Stimulated activated naive B cell treated with anti-CD40 and anti-IgM and Interleukin-4, amounts not matched to agents 10 μg/mL and 1 μg/mL and 100 μg/mL, for 72 hours (primary cell): ENCODE results near the gene PPIB.
"Not testable (repeated sequence)": the region's sequence is repeated elsewhere in the genome, so short reads cannot be mapped to it uniquely, and the experiment has no call there.

Experiments used
- ATAC-seq, 2 donors: fragments of 150-1000 bp; cut with Tn5 transposase; replicated peaks; 2 replicates each; pipeline ENCODE4 v1.10.0; 2021; ENCODE audit warnings: moderate library complexity in 1 of 2
- DNase-seq: peaks from one replicate; pipeline ENCODE4 v3.0.0; 2021
- H3K27ac Mint-ChIP-seq: one replicate; pipeline ENCODE4 v1.8.0; 2022; ENCODE audit warnings: mild to moderate bottlenecking, mixed read lengths
- H3K27me3 Mint-ChIP-seq, 2 donors: one replicate each; pipeline ENCODE4 v1.8.0; 2022; ENCODE audit warnings: mixed read lengths in 2 of 2
- H3K36me3 Mint-ChIP-seq, 2 donors: one replicate each; pipeline ENCODE4 v1.8.0; 2022; ENCODE audit warnings: mixed read lengths in 2 of 2, mild to moderate bottlenecking in 1 of 2
- H3K4me1 Mint-ChIP-seq, 2 donors: one replicate each; pipeline ENCODE4 v1.8.0; 2022; ENCODE audit warnings: mixed read lengths in 2 of 2, mild to moderate bottlenecking in 1 of 2
- H3K4me3 Mint-ChIP-seq, 2 donors: one replicate each; pipeline ENCODE4 v1.8.0; 2022; ENCODE audit warnings: mild to moderate bottlenecking in 2 of 2, mixed read lengths in 2 of 2, moderate library complexity in 1 of 2
- H3K9me3 Mint-ChIP-seq, 2 donors: one replicate each; pipeline ENCODE4 v1.8.0; 2022; ENCODE audit warnings: mixed read lengths in 2 of 2, mild to moderate bottlenecking in 1 of 2

Gene PPIB

DNA sequence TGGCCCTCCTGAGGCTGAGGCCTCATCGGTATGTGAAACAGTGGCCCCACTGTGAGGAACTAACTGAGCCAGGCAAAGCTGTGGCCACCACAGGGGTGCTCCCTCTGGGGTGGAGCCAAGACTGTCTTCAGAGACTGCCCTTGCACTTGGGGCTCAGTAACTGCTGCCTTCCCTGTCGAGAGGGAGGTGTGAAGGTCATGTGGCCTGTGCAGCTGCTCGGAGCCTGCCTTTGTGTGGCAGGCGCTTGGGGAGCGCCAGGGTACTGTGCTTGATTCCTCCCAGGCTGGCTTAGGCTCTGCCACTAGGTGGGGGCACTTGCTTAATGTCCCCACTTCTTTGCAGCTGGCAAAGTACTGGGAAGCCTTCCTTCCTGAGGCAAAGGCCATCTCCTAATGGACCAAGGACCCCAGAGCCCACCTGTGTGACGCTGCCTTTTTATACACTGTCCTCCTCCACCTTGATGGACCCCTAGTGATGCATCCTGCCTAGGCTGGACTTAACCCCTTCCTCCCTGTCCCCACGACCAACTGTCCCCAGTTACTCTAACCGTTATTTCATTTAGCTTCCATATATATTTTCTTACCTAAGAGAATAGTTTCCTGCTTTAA, 25.5 kb downstream of the PPIB start:
- Mint-ChIP-seq H3K4me3 (no peak overlapping the region), H3K27me3 (no peaks in the 10 kb centered on the region), H3K9me3 (no peaks in the 10 kb centered on the region), H3K4me1 (peaks cover 16 to 33% of the 10 kb centered on the region in 2 donors), H3K27ac (no peak overlapping the region), H3K36me3 (peaks cover 37 to 54% of the 10 kb centered on the region in 2 donors)
- no peak for DNase-seq
- peak; percentile 67 to 90 for ATAC-seq

DNA sequence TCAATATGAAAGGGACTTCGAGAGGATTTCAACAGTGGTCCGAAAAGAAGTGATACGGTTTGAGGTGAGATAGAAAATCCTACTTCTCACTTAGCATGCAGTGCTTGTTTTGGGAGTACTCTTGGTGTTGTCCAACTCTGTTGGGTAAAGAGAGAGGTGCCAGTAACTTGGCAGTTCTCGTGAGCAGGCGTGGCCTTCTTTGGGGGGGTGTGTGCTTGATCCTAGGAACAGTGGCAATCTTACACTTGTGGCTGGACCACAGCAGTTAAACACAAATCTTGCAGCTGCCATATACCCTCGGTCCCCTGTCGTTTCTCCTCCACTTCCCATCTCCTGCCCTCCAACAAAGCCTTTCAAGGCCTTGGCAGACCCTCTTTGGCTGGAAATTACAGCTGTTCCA, 26.5 kb downstream of the PPIB start:
- H3K27me3 Mint-ChIP-seq: no peaks in the 10 kb centered on the region
- DNase-seq (no peak), ATAC-seq (no peak)
- no peak overlapping the region for H3K4me3 Mint-ChIP-seq
- H3K36me3 Mint-ChIP-seq: peaks cover 36 to 55% of the 10 kb centered on the region in 2 donors
- peak overlapping the region; percentile 53 for H3K27ac Mint-ChIP-seq
- H3K4me1 Mint-ChIP-seq: peaks cover 10 to 23% of the 10 kb centered on the region in 2 donors
- H3K9me3 Mint-ChIP-seq: no peaks in the 10 kb centered on the region

DNA sequence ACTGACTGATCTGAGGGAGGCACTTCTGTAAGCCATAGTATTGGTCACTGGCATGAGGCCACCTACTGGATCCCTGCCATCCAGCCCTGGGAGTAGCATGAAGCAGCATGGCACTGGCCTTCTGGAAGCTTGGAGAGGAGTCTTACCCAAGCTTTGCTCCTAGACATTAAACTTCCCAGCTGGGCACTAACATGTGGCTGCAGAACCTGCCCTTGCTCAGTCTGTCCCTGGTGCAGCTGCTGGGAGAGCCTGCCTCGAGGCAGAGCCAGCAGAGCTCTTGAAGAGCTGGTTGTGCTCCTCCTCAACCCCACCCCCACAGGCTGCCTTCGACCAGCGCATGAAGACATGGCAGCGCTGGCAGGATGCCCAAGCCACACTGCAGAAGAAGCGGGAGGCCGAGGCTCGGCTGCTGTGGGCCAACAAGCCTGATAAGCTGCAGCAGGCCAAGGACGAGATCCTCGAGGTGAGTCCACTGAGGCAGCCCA, 28.4 kb downstream of the PPIB start:
- Mint-ChIP-seq H3K9me3 (no peaks in the 10 kb centered on the region), H3K36me3 (peaks cover 34 to 59% of the 10 kb centered on the region in 2 donors), H3K4me3 (no peak overlapping the region), H3K4me1 (peaks cover 7 to 20% of the 10 kb centered on the region in 2 donors), H3K27me3 (no peaks in the 10 kb centered on the region), H3K27ac (no peak overlapping the region)
- DNase-seq (no peak), ATAC-seq (no peak)

DNA sequence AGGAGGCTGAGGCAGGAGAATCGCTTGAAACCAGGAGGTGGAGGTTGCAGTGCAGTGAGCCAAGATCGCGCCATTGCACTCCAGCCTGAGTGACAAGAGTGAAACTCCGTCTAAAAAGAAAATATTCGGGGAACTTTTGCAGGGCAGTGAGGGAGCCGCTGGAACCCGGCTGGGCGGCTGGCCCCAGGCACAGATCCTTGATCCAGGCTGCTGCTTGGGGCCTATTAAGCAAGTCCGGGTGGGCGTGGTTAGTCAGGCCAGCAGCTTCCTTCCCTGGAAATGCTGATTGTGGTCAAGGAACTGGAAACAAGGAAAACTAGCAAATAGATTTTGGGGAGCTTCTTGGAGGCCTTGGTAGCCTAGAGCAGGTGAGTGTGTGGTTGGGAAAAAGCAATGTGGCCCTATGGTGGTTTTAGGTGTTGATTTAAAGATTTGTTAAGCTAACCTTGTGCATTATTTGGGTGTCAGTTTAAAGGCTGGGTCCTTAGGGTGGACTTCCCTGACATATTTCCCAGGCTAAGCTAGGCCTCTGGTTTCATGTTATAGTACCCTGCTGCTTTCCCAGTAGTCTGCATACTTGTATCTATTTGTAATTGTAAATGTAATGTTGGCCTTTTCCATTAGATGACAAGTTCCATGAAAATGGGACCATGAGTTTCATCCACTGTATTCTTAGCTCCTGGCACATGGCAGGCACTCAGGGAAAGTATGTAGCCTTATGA, 29.0 kb downstream of the PPIB start:
- peaks cover 7 to 20% of the 10 kb centered on the region in 2 donors for H3K4me1 Mint-ChIP-seq
- H3K27me3 Mint-ChIP-seq: no peaks in the 10 kb centered on the region
- H3K36me3 Mint-ChIP-seq: peaks cover 34 to 59% of the 10 kb centered on the region in 2 donors
- H3K9me3 Mint-ChIP-seq: no peaks in the 10 kb centered on the region
- H3K27ac Mint-ChIP-seq: no peak overlapping the region
- no peak overlapping the region for H3K4me3 Mint-ChIP-seq
- no peak for DNase-seq
- ATAC-seq: no peak

DNA sequence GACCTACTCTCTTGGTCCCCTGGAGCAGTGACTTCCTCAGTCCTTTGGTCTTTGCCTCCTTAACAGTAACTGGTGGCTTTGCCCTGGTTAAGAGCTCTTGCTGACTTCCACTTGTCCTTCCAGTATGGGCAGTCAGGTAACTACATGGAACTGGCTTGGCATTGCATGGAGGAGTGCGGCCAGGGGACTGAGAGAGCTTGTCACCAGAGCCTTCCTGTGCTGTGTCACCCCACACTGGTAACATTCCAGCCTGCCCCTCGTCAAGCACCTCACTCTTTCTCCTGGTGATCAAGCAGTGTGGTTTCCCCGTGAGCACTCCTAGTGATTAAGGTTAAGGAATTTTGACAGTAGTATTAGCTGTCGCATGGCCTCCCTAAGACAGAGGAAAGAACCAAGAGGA, 30.6 kb downstream of the PPIB start:
- ATAC-seq (no peak), DNase-seq (no peak)
- no peaks in the 10 kb centered on the region for H3K27me3 Mint-ChIP-seq
- peak overlapping the region; percentile 69 for H3K27ac Mint-ChIP-seq
- H3K36me3 Mint-ChIP-seq: peaks cover 31 to 62% of the 10 kb centered on the region in 2 donors
- H3K4me1 Mint-ChIP-seq: peaks cover 7 to 14% of the 10 kb centered on the region in 2 donors
- H3K9me3 Mint-ChIP-seq: no peaks in the 10 kb centered on the region
- H3K4me3 Mint-ChIP-seq: no peak overlapping the region

DNA sequence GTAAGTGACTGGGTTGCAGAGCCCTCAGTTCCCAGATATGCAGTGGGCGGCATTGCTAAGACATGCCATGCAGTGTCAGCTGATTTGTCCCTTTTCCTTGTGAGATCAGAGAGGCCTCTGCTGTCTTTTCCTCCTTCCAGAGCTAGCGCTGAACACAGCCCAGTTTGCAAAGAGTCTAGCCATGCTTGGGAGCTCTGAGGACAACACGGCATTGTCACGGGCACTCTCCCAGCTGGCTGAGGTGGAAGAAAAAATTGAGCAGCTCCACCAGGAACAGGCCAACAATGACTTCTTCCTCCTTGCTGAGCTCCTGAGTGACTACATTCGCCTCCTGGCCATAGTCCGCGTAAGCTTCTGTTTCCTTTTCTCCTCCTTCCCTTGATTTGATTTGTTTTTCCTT, 31.3 kb downstream of the PPIB start:
- Mint-ChIP-seq H3K4me1 (peaks cover under 1 to 7% of the 10 kb centered on the region in 2 donors), H3K4me3 (no peak overlapping the region), H3K27ac (no peak overlapping the region), H3K27me3 (no peaks in the 10 kb centered on the region), H3K36me3 (peaks cover 27 to 56% of the 10 kb centered on the region in 2 donors), H3K9me3 (no peaks in the 10 kb centered on the region)
- DNase-seq (no peak), ATAC-seq (no peak)

DNA sequence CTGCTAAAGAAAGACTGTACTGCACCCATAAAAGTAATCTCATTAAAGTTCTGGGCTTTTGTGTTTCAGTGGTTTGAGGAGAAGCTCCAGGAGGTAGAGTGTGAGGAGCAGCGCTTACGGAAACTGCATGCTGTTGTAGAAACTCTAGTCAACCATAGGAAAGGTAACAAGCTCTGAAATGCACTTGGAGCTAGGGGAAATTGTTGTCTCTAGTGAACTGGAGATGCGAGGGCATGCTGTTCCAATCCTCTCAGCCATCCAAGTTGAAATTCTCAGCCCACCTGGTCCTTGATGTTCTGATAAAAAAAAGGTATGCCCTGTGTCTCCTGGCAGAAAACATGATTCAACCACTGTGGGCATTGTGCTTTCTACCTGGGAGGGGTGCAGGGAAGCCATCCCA, 32.7 kb downstream of the PPIB start:
- Mint-ChIP-seq H3K4me1 (no peaks in the 10 kb centered on the region), H3K4me3 (no peak overlapping the region), H3K27me3 (no peaks in the 10 kb centered on the region), H3K27ac (no peak overlapping the region), H3K9me3 (no peaks in the 10 kb centered on the region), H3K36me3 (peaks cover 24 to 55% of the 10 kb centered on the region in 2 donors)
- DNase-seq: no peak
- no peak for ATAC-seq

DNA sequence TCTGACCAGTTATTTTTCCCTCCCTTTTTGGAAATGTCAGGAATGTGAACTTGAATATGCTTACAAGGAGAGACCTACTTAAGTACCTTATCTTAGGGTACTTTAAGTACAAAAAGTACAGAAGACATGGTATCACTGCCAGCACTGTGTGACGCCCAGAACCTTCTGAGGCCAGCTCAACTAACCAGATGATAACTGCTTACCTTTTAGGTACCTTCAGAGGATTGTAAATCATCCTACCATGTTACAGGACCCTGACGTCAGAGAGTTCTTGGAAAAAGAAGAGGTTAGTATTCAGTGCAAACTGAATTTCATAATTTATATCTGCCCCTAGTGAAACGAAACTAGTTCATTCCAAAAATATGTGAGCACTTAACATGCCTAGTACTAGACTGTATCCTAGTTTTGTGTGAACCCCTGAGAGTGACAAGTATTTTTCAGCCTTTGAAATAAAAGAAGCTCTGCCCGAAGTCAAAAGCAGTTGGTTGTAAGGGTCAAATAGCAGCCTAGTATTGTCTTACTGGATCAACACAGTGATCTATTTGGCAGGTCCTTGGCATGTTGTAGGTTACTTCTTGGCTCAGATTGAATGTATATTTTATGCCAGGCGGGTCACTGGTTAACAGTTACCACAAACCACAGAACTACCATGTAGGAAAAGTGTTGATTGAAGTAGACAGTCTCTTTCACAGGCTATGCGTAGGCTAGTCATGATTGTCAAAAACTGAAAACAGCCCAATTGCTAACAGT, 35.1 kb downstream of the PPIB start:
- DNase-seq (no peak), ATAC-seq (no peak)
- no peaks in the 10 kb centered on the region for H3K9me3 Mint-ChIP-seq
- H3K27ac Mint-ChIP-seq: no peak overlapping the region
- H3K27me3 Mint-ChIP-seq: no peaks in the 10 kb centered on the region
- no peaks in the 10 kb centered on the region for H3K4me1 Mint-ChIP-seq
- peaks cover 24 to 45% of the 10 kb centered on the region in 2 donors for H3K36me3 Mint-ChIP-seq
- H3K4me3 Mint-ChIP-seq: no peak overlapping the region

DNA sequence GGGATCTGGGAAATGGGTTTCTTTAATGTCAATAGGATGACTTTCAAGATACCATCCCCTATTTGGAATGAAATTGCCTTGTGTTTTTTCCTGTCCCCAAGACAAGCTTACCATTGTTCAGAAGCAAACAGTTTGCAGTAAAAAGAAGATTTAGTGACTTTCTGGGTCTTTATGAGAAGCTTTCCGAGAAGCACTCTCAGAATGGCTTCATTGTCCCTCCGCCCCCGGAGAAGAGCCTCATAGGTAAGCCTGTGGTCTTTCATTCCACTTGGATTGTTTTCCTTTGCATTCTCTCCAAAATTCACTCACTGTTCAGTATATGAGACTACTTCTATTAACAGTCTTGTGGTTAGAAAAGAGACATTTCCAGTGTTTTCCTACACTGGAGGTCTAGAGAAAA, 36.8 kb downstream of the PPIB start:
- ATAC-seq: no peak
- Mint-ChIP-seq H3K36me3 (peaks cover 17 to 36% of the 10 kb centered on the region in 2 donors), H3K27ac (no peak overlapping the region), H3K4me3 (no peak overlapping the region), H3K27me3 (no peaks in the 10 kb centered on the region), H3K4me1 (no peaks in the 10 kb centered on the region), H3K9me3 (no peaks in the 10 kb centered on the region)
- DNase-seq: no peak

DNA sequence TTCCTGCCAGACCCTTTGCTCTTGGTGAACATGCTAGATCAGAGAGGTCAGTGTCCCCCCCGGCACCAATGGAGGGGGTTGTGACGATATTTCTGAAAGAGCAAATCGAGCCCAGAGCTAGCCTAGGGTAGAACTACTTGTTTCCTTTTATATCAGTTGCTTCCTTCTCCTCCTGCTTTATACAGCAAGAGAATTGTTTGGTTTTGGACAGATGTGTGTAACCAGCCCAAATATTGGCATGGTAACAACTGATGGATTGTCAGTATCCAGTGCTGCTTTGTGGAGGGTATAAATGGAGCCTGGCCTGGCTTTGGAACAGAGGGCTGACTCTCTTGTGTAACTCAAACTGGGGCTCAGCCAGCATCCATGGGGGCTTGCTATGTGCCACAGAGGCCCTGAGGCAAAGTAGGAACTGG, 39.9 kb downstream of the PPIB start:
- H3K9me3 Mint-ChIP-seq: no peaks in the 10 kb centered on the region
- no peaks in the 10 kb centered on the region for H3K27me3 Mint-ChIP-seq
- H3K36me3 Mint-ChIP-seq: peaks cover 25 to 38% of the 10 kb centered on the region in 2 donors
- ATAC-seq (no peak), DNase-seq (no peak)
- H3K27ac Mint-ChIP-seq: no peak overlapping the region
- H3K4me3 Mint-ChIP-seq: no peak overlapping the region
- H3K4me1 Mint-ChIP-seq: no peaks in the 10 kb centered on the region

DNA sequence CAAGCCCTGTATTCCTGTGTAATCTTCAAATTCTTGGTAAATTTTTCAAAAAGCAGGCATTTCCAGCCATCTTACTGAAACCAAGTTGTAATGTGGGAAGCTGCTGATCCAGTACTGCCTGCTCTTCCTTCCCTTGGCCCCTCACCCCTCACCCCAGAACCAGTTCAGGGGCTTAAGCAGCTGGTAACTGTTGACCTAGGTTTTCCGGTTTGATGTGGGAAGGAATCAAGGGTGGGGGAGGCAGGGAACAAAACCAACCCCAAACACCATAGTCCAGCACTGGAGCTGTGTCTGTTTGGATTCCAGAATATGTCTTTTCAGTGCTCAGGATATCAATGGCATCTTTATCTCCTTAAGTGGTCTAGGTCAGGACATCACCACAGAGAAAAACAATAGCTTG, 40.4 kb downstream of the PPIB start:
- H3K4me3 Mint-ChIP-seq: no peak overlapping the region
- no peaks in the 10 kb centered on the region for H3K27me3 Mint-ChIP-seq
- H3K36me3 Mint-ChIP-seq: peaks cover 22 to 36% of the 10 kb centered on the region in 2 donors
- DNase-seq (no peak), ATAC-seq (no peak)
- H3K27ac Mint-ChIP-seq: no peak overlapping the region
- no peaks in the 10 kb centered on the region for H3K9me3 Mint-ChIP-seq
- H3K4me1 Mint-ChIP-seq: no peaks in the 10 kb centered on the region

DNA sequence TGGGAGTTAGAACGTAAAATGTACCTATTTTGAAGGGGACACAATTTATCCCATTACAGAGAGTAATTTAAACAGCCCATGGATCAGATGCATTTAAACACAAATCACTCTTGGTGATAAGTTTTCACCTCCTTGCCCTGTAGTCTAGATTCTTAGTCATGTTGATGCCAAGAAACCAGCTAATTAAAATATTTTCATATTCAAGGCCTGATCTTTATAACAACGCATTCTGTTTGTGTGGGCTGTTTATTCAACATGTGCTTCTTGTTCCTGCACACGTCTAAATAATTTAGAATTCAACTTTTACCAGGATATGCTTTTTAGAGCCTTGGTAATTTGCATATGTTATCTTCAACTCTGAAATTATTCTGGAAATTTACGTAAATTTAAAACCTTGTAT, 41.2 kb downstream of the PPIB start:
- no peak overlapping the region for H3K4me3 Mint-ChIP-seq
- H3K4me1 Mint-ChIP-seq: no peaks in the 10 kb centered on the region

DNA sequence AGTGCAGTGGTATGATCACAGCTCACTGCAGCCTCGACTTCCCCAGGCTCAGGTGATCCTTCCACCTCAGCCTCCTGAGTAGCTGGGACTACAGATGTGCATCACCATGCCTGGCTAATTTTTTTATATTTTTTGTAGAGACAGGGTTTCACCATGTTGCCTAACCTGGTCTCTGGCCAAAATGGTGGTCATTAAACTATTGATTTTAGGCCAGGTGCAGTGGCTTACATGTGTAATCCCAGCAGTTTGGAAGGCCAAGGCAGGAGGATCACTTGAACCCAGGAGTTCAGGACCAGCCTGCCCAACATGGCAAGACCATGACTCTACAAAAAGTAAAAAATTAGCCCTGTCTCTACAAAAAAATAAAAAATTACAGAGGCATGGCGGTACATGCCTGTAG, 42.5 kb downstream of the PPIB start:
- not testable (repeated sequence) for H3K27me3 Mint-ChIP-seq, ATAC-seq, H3K4me3 Mint-ChIP-seq, H3K27ac Mint-ChIP-seq, H3K9me3 Mint-ChIP-seq, DNase-seq, H3K4me1 Mint-ChIP-seq
- peaks cover 25 to 32% of the 10 kb centered on the region in 2 donors for H3K36me3 Mint-ChIP-seq

More for the DNA sequence above, 41.2 kb downstream of the PPIB start:
- H3K27me3 Mint-ChIP-seq: no peaks in the 10 kb centered on the region
- no peaks in the 10 kb centered on the region for H3K9me3 Mint-ChIP-seq
- DNase-seq: no peak
- no peak overlapping the region for H3K27ac Mint-ChIP-seq
- ATAC-seq: no peak
- peaks cover 25 to 38% of the 10 kb centered on the region in 2 donors for H3K36me3 Mint-ChIP-seq

DNA sequence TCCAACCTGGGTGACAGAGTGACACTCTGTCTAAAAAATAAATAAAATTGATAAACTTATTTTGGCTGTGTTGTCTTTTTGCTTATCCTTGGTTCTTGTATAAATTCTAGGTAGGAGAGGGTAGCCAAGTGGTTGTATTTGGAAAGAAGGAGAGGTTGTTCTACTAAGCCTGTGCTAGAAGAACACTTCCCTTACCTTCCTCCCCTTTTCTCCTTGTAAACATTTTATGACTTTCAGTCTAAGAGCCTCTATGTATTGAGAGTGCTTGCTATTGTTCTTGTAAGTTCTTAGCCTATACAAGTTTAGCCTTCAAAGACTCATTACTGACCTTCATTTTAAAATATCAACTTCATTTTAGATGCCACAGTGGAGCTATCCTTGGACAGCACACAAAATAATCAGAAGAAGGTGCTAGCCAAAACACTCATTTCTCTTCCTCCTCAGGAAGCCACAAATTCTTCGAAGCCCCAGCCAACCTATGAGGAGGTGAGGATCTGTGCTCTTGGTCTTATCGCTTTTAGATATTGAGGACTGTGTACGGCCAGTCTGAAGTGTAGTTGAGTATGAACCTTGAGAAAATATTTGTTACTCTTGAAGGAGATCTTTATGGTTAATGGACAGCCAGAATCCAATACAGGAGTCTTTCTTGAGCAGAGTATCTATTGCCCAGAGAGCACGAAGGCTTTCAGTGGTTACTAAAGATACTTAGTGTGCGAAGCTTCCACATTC, 44.9 kb downstream of the PPIB start:
- no peak overlapping the region for H3K27ac Mint-ChIP-seq
- no peak overlapping the region for H3K4me3 Mint-ChIP-seq
- no peak for ATAC-seq
- H3K9me3 Mint-ChIP-seq: no peaks in the 10 kb centered on the region
- peaks cover 5 to 13% of the 10 kb centered on the region in 2 donors for H3K4me1 Mint-ChIP-seq
- no peaks in the 10 kb centered on the region for H3K27me3 Mint-ChIP-seq
- DNase-seq: no peak
- peaks cover 30 to 39% of the 10 kb centered on the region in 2 donors for H3K36me3 Mint-ChIP-seq
